Upper lobe of left lung (tissue), 4 donors: Measurements from ENCODE around the gene FRZB.

ENCODE experiments used
- POLR2A ChIP-seq, 4 donors: fragments of 450-650 bp; IDR thresholded peaks; one replicate each; pipeline ENCODE4 v1.5.1; 2016 to 2017; ENCODE audit warnings: antibody characterized with exemption in 4 of 4, mild to moderate bottlenecking in 2 of 4
- POLR2AphosphoS5 ChIP-seq, 2 donors: sonication (generic); formaldehyde crosslinking; IDR thresholded peaks; one replicate each; pipeline ENCODE4 v1.5.1; 2017; ENCODE audit warnings: antibody characterized with exemption in 2 of 2
- TF ChIP-seq, protein P1 (sequence below), 6 experiments: fragments of 450-650 bp in 4 of 6; fragments of 200-600 bp in 2 of 6; sonication (generic) in 2 of 6; IDR thresholded peaks; one replicate each; pipeline ENCODE4 v1.5.1; 2016 to 2019; ENCODE audit warnings: antibody characterized with exemption in 6 of 6

DNA sequence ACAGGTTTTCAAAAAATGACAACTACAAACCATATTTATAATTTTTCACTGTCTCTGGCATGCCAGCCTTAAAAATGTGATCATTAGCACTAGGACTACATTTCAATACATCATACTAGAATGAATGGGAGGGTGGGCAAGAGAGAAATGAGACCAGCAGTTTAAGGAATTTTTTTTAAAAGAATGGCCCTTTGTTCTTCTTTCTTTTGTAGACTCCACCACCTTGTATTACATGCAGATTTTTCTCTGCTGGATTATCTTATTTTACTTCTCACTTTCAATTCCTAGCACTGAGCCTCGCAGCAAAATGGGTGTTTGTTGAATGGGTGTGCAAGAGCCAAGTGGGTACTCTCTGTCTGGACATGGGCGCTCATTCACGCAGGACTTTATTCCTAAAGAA, 39.9 kb downstream of the FRZB start:
- no peak for TF ChIP-seq POLR2A (IDR thresholded peaks at IDR 0.05)
- TF ChIP-seq, protein P1, sequence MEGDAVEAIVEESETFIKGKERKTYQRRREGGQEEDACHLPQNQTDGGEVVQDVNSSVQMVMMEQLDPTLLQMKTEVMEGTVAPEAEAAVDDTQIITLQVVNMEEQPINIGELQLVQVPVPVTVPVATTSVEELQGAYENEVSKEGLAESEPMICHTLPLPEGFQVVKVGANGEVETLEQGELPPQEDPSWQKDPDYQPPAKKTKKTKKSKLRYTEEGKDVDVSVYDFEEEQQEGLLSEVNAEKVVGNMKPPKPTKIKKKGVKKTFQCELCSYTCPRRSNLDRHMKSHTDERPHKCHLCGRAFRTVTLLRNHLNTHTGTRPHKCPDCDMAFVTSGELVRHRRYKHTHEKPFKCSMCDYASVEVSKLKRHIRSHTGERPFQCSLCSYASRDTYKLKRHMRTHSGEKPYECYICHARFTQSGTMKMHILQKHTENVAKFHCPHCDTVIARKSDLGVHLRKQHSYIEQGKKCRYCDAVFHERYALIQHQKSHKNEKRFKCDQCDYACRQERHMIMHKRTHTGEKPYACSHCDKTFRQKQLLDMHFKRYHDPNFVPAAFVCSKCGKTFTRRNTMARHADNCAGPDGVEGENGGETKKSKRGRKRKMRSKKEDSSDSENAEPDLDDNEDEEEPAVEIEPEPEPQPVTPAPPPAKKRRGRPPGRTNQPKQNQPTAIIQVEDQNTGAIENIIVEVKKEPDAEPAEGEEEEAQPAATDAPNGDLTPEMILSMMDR (IDR thresholded peaks at IDR 0.05): no peak
- no peak for TF ChIP-seq POLR2AphosphoS5 (IDR thresholded peaks at IDR 0.05)
